NCI-H446 treated with DMSO at 0.1 percent for 48 hours (cell line): ENCODE data around the gene BCR.

Experiments used
- DNase-seq: peaks from one replicate; lab custom pipeline; 2025; lab: John Stamatoyannopoulos, UW

Gene BCR

DNA sequence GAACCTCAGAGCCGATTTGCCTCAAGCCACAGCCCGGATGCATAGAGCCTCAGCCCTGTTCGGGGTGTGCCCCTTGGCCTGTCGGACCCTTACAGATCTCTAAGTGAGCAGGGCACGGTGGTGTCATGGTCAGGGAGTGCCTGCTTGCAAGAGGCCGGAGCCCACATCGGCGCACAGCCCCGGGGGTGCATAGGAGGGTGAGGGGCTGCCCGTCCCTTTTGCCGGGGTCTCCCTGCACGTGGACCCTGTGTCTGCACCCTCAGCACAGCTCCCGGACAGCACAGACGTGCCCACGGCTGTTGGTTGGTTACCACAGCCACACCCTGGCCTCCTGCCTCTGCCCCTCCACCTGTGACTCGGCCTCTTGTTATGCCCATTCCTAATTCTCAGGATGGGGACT, 28.5 kb upstream of the BCR start:
- no peak for DNase-seq

GRCh38 chr22:23152238-23153114, 27.8 kb upstream of the BCR start:
- DNase-seq: no peak

DNA sequence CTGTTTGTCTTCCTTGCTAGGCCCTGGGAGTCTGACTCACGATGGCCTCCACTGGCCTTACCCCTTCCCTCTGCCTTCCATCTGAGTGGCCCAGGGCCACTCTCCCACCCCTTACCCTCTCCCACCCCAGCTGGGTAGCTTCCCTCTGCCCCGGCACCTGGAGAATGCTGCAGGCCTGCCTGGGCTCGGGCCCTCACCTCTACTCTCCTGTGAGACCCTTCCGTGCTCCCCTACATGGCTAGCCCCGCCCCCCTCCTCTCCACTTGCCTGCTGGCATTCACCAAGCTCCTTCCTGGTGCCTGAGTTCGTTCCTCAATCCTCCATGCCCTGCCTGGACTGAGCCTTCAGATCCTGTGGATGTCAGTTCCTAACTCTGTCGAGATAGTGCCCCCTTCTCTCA, 26.3 kb upstream of the BCR start:
- DNase-seq: no peak

GRCh38 chr22:23154461-23154860, 25.8 kb upstream of the BCR start:
- DNase-seq: no peak

DNA sequence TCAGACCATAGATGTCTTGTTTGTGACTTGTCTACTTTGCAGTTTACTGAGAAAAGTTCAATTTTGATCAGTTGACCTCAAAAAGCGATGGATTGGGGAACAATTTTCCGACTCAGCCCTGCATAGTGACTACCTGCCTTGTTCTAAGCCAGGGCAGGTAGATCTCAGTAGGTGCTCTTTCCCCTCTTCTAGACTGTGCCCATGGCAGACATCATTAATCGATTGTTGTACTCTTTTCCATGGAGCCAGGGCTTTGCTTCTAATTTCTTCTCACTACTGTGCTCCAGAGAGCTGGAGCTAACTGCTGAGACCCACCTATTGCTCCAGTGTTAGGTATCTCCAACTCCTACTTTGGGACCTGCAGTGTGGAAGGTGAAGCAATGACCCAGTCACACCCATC, 25.2 kb upstream of the BCR start:
- DNase-seq: no peak

GRCh38 chr22:23155831-23156230, 24.5 kb upstream of the BCR start:
- DNase-seq: no peak

GRCh38 chr22:23156286-23156685, 24.0 kb upstream of the BCR start:
- no peak for DNase-seq

GRCh38 chr22:23157560-23158515, 22.5 kb upstream of the BCR start:
- DNase-seq: no peak

GRCh38 chr22:23158516-23159290, 21.6 kb upstream of the BCR start:
- no peak for DNase-seq

- DNase-seq: no peak
Observed at GRCh38 chr22:23159291-23159630, 21.0 kb upstream of the BCR start.

DNA sequence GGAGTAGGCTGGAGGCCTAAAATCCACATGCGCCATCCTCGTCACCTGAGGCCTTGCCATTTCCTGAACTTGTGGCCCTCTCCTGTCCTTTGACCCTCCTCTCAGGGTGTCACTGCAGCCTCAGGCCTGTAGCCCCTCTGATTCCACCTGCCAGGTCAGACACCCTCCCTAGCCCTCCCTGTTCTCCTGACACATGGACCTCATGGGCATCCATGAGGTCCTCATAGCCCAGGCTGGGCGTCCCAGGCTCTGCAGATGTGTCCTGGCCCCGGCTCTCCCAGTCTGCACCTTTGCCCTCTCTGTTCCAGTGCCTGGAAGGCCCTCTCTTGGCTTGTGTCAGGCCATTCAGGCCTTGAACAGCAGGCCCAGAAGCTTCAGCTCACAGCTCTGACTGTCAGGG, 19.3 kb upstream of the BCR start:
- DNase-seq: no peak

GRCh38 chr22:23161574-23161973, 18.7 kb upstream of the BCR start:
- no peak for DNase-seq

DNA sequence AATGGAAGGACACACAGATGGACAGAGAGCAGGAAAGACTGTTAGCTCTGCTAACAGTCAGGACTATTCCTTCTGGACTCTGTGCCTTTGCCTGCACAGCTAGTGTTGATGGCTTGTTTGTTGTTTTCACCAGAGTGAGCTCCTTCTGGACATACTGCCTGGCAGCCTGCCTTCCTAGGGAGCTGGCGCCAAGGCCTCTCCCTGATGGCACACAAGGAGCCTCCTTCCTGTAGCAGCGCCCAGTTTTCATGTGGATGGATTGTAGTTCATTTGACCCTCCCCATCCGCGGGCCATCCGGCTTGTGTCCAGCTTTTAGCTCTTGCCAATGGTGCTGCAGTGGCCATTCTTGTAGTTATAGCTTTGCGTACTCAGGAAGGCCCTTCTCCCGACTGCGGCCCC, 16.6 kb upstream of the BCR start:
- DNase-seq: peak; percentile 88

DNA sequence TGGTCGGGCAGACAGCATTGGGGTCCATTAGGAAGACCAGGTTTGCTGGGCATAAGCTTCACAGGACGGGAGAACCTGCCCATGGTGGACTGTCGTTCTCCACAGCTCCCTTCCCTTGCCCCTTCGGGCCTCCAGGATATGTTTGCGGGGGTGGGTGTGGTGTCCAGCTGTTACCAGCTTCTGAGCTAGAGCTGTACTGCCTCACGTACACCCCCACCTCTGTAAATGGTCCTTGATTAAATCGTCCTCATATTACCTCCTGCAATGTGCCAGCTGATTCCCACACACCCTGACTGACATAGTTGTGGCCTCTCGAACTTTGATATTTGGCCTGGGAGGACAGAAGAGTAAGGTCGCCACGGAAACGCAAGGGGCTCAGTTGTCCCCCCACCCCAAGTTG, 16.2 kb upstream of the BCR start:
- DNase-seq: no peak

DNA sequence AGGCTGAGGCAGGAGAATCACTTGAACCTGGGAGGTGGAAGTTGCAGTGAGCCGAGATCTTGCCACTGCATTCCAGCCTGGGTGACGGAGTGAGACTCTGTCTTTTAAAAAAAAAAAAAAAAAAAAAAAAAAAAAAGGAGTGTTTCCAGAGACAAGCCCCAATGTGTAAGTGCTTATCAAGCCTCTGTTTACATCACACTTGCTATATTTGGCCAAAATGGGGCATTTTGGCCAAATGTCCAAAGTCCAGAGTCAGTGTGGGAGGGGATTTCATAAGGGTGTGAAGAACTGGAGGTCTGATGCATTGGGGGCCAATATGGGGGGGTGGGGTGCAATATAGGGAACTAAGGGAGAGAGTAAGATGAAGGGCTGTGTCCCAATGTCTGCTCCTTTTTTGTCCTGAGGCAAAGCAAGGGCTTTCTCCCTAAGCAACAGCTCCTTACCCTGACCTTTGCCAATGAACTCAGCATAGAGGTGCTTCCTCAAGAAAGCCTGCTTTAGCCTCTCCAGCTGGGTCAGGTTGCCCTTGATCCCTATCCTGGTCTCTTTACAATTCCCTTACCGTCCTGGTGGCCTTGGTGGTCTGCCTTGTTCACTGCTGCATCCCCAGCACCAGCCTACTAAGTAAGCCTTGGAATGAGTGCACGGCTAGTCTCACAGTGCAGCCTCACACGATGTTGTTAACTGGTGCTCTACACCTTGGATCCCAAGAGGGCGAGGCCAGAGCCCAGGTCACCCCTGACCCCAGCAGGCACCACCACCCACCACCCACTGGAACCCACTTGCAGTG, 14.1 kb upstream of the BCR start:
- no peak for DNase-seq

GRCh38 chr22:23166841-23167616, 13.3 kb upstream of the BCR start:
- no peak for DNase-seq

GRCh38 chr22:23168391-23169042, 11.8 kb upstream of the BCR start:
- DNase-seq: no peak

DNA sequence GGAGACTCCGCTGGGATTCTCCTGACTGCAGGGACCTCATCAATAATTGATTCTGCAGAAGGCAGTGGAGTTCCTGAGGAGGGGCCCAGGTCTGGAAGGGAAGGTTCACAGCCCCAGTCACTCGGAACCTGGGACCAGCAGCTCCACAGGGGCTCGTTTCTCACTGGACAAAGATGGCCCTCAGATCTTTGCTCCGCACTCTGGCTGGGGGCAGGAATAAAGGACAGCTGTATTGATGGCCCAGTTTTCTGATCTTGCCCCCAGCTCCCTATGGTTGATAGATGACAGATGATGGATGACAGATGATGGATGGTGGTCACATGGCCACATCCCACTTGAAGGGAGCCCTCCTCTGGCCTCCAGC, 11.3 kb upstream of the BCR start:
- DNase-seq: no peak

DNA sequence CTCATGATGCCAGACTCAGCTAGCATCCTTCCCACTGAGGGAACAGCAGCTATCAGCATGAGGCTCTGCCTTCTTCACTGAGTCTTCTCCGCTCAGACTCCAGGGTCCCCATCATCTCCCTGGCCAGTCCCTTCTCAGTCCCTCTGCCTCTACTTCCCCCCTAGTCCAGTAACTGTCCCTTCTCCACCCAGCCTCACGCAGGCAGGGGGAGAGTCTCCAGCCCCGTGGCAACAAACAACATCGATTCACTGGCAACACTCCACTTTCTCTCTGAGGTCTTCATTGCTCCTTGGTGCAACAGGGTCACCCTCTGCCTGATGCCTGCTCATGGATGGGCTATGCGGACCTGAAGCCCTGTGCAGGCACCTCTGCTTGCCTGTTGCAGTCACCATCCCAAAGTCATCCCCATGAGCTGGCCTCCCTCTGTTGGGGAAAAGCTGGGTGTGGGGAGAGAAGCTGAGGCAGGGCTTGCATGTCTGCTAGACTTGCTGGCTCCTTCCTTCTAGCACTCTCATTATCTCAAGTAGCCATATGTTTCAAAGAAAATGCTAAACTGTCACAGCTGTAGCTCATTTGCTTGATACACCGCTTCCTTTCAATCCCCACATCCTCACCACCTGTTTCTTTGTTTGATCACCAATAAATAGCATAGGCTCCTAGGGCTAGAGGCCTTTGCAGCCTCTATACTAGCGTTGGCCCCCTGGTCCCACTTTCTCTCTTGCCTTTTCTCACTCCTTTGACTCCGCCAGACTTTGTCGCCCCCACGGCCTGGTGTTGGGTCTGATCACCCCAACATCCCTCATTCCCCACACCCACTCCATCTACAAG, 4.3 kb upstream of the BCR start:
- DNase-seq: peak; percentile 38
